GM21528 (cell line): ENCODE data around the gene SEPTIN2.
"Not testable (repeated sequence)": the region's sequence is repeated elsewhere in the genome, so short reads cannot be mapped to it uniquely, and the experiment has no call there.

Experiments
- ATAC-seq: cut with Tn5 transposase; IDR thresholded peaks from one replicate; pipeline ENCODE4 v1.9.1; 2021; ENCODE audit warnings: mild to moderate bottlenecking, moderate library complexity; ENCODE audit not compliant: unreplicated experiment, low FRiP score

Gene SEPTIN2

GRCh38 chr2:241312082-241312481 is 3.6 kb upstream of the SEPTIN2 start:
- no peak for ATAC-seq

- ATAC-seq: no peak
Measured at GRCh38 chr2:241313543-241314095, 2.1 kb upstream of the SEPTIN2 start.

GRCh38 chr2:241314226-241315092 is 1.3 kb upstream of the SEPTIN2 start:
- peak; percentile 21 for ATAC-seq

- ATAC-seq: peak; percentile 72
Measured at GRCh38 chr2:241315093-241315878, 439 bp upstream of the SEPTIN2 start, which contains the start of gene HDLBP. TSS of gene HDLBP (minus strand) at chr2:241315672. CDS start at chr2:241266869, 48,803 bp downstream.

GRCh38 chr2:241316825-241317224 is 1.1 kb downstream of the SEPTIN2 start:
- ATAC-seq: no peak

GRCh38 chr2:241317391-241317790 is 1.7 kb downstream of the SEPTIN2 start:
- no peak for ATAC-seq

GRCh38 chr2:241318830-241319229 is 3.1 kb downstream of the SEPTIN2 start:
- ATAC-seq: not testable (repeated sequence)

GRCh38 chr2:241320394-241320793 is 4.7 kb downstream of the SEPTIN2 start:
- no peak for ATAC-seq

- no peak for ATAC-seq
Measured at GRCh38 chr2:241321033-241321432, 5.3 kb downstream of the SEPTIN2 start.

GRCh38 chr2:241321886-241322285 is 6.2 kb downstream of the SEPTIN2 start:
- no peak for ATAC-seq

- ATAC-seq: no peak
Measured at GRCh38 chr2:241323778-241324177, 8.1 kb downstream of the SEPTIN2 start.

- ATAC-seq: no peak
Measured at GRCh38 chr2:241324775-241325174, 9.1 kb downstream of the SEPTIN2 start.

- no peak for ATAC-seq
Measured at GRCh38 chr2:241325257-241325656, 9.5 kb downstream of the SEPTIN2 start.

- no peak for ATAC-seq
Measured at GRCh38 chr2:241329669-241330615, 14.2 kb downstream of the SEPTIN2 start.

- ATAC-seq: no peak
Measured at GRCh38 chr2:241330616-241330981, 14.9 kb downstream of the SEPTIN2 start.

- ATAC-seq: no peak
Measured at GRCh38 chr2:241334813-241335212, 19.1 kb downstream of the SEPTIN2 start.

GRCh38 chr2:241339839-241340630 is 24.3 kb downstream of the SEPTIN2 start:
- ATAC-seq: no peak

- ATAC-seq: no peak
Measured at GRCh38 chr2:241340631-241341163, 25.0 kb downstream of the SEPTIN2 start.
